Pancreas (tissue), 10 donors: Measurements from ENCODE around the gene HOXA13. TPM values are rescaled to one million over a fixed set of nuclear protein-coding genes. Genes with fewer than 3 reads are reported as not detected.
A peak's percentile ranks its signal among the peaks of the same experiment; 100 is the strongest.

Source experiments
- ATAC-seq, 4 donors: fragments of 200-7000 bp; cut with Tn5 transposase; one replicate each; pipeline versions ENCODE4 v1.8.0 to v1.9.1; 2020; ENCODE audit warnings: mild to moderate bottlenecking in 4 of 4, moderate library complexity in 4 of 4
- DNase-seq, 6 donors: peaks; one replicate each; pipeline ENCODE4 v3.0.0-alpha.2; 2020
- FAIRE-seq: peaks from 2 replicates; lab custom pipeline; 2012; peaks lifted over from hg19 to GRCh38; lab: Jason Lieb, UNC
- H3K27ac ChIP-seq, 4 donors: fragments of 200-600 bp; sonication (generic); 1 replicate in 3 of 4; 2 replicates in 1 of 4; pipeline versions ENCODE4 v1.5.0 to v1.8.0; 2020
- H3K27me3 ChIP-seq, 4 donors: fragments of 200-600 bp; one replicate each; pipeline ENCODE4 v1.8.0; 2021
- H3K36me3 ChIP-seq, 3 donors: fragments of 200-600 bp; sonication (generic) in 1 of 3; one replicate each; pipeline versions ENCODE4 v1.5.0 to v1.8.0; 2020 to 2021
- H3K4me1 ChIP-seq, 3 donors: fragments of 200-600 bp; one replicate each; pipeline ENCODE4 v1.8.0; 2021
- H3K4me3 ChIP-seq, 4 donors: fragments of 200-600 bp; sonication (generic) in 2 of 4; one replicate each; pipeline versions ENCODE4 v1.5.0 to v1.8.0; 2020 to 2021
- H3K9me3 ChIP-seq, 4 donors: fragments of 200-600 bp; one replicate each; pipeline ENCODE4 v1.8.0; 2021
- WGBS, 2 donors: extraction: QIAGEN DNeasy Blood & Tissue Kit; methylation state at CpG; one replicate each; pipeline ENCODE4 v1.1.7; 2013; 5-methylcytosine and 5-hydroxymethylcytosine counted together
- intact Hi-C, 3 donors: fragments of 100-400 bp; cut with DNase I; formaldehyde crosslinking; loops; one replicate each; pipeline versions ENCODE4 v1.11.1 to v1.14.2; 2022
- polyA plus RNA-seq, 2 donors: library from polyadenylated mRNA; stranded (reverse); fragments of 200-250 nt; gene quantifications; one replicate each; pipeline ENCODE4 v1.2.3, GENCODE V29; 2013
- total RNA-seq, 6 donors: library from RNA; stranded (reverse); fragmentation: NEBNext Ultra II Directional in 4 of 6; extraction: Animal tissue kit (Norgen Biotek cat#: 25700) in 4 of 6; gene quantifications; one replicate each; pipeline versions ENCODE4 v1.2.1 to v1.2.4, GENCODE V29; 2021 to 2023
- TF ChIP-seq, protein P1 (sequence below), 4 donors: fragments of 200-600 bp; sonication (generic) in 3 of 4; IDR thresholded peaks; one replicate each; pipeline versions ENCODE4 v1.5.0 to v1.8.0; 2021; ENCODE audit warnings: antibody characterized with exemption in 4 of 4
- donor health status: healthy with polysubstance abuse.
- donor health status: DM: no; HTN: no; CAD: no; lungs with moderate emphysema.
- donor health status: DM: no; HTN: no; CAD: no.
- donor health status: control.
- donor health status: control.
- donor health status: Bipolar disorder and iron deficiency.
- donor health status: DM: yes; HTN: yes; CAD: no.
- donor health status: DM: no; HTN: no; CAD: no.
- donor health status: DM: no; HTN: no; CAD: no.
- donor health status: DM: yes; HTN: yes; CAD: no.

Gene HOXA13
- total and polyA plus RNA-seq, 8 donors = 0.03 TPM; not detected in 7

DNA sequence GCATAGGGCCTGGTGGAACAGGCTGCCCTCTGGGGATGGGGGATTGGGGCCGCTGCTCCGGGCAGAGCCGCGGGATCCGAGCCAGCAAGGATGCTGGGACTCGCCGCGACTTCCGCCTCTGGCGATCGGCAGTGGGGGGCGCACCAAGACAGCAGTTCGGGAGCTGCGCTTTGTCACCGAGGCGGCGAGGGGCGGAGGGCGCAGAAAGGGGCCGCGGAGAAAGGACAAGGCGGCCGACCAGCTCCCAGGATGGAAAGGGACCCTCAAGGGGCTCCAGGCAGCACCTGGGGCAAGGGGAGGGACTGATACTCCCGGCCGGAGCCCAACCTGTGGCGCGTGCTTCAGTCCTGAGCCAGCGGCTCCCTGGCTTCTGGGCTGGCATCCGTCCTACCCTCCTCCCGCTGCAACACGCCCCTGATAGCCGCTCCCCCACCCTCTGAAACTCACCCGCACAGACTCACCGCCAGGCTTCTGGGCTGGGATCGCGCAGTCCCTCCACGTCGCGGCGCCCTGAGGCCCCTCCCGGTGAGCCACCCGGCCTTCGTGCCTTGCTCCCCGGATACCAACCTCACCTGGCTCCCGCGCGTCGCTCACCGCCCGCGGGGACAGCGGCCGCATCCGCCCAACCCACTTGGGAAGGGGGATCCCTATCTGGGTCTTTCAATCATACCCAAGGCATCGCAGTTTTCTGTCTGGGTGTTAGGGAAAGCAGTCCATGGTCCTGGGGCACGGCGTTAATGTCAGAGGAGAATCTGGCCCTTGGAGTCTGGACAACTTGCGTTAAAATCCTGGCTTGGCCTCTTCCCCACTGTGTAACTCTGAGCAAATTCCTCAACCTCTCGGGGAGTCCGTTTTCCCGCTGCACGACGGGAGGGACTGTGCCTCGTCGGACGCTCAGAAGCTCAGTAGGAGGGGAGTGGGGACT, 35.8 kb upstream of the HOXA13 start:
- FAIRE-seq (no peak), ATAC-seq (peak; percentile 55 to 87 (median 84)), DNase-seq (peak; percentile 22 to 80 (median 49))
- Histone ChIP-seq H3K9me3 (no peaks in the 10 kb centered on the region), H3K36me3 (no peaks in the 10 kb centered on the region), H3K4me3 (peak overlapping the region in 3 of 4 donors; percentile 5 to 44 (median 28)), H3K27ac (no peak overlapping the region), H3K4me1 (no peaks in the 10 kb centered on the region), H3K27me3 (peaks cover 0 to 14% (median 3%) of the 10 kb centered on the region in 4 donors)
- TF ChIP-seq, protein P1, sequence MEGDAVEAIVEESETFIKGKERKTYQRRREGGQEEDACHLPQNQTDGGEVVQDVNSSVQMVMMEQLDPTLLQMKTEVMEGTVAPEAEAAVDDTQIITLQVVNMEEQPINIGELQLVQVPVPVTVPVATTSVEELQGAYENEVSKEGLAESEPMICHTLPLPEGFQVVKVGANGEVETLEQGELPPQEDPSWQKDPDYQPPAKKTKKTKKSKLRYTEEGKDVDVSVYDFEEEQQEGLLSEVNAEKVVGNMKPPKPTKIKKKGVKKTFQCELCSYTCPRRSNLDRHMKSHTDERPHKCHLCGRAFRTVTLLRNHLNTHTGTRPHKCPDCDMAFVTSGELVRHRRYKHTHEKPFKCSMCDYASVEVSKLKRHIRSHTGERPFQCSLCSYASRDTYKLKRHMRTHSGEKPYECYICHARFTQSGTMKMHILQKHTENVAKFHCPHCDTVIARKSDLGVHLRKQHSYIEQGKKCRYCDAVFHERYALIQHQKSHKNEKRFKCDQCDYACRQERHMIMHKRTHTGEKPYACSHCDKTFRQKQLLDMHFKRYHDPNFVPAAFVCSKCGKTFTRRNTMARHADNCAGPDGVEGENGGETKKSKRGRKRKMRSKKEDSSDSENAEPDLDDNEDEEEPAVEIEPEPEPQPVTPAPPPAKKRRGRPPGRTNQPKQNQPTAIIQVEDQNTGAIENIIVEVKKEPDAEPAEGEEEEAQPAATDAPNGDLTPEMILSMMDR (IDR thresholded peaks at IDR 0.05) = peak in 1 of 4 donors; percentile 5
- 6 to 7% methylated on average over 60 to 66 of the region's 66 CpGs for WGBS, 2 donors
- intact Hi-C loops = no loop called here

DNA sequence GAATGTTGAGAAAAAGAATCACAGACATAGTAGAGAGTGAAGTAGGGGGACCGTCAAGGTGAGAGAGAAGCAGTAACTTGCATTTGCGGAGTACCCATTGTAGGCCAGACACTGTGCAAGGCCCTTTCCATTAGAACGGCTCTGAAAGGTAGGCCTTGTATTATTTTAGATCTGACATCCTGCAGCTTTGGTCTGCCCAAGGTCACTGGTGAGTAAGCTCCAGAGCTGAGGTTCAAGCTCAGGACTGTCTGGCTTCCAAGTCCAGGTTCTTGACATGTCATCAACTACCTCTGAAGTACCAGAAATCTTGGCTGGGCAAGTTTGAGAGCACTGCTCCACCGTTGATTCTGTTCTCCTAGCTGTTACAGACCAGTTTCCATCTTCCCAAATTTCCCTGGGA, 29.6 kb upstream of the HOXA13 start:
- no peaks in the 10 kb centered on the region for H3K4me1 ChIP-seq
- H3K36me3 ChIP-seq = no peaks in the 10 kb centered on the region
- peaks cover 0 to 21% (median 3%) of the 10 kb centered on the region in 4 donors for H3K27me3 ChIP-seq
- no peak for DNase-seq
- ATAC-seq = no peak
- no peak for FAIRE-seq
- H3K4me3 ChIP-seq = no peak overlapping the region
- TF ChIP-seq, protein P1 (IDR thresholded peaks at IDR 0.05) = no peak
- no peaks in the 10 kb centered on the region for H3K9me3 ChIP-seq
- WGBS, 2 donors = 68 to 78% methylated on average over 4 of the region's 4 CpGs
- H3K27ac ChIP-seq = no peak overlapping the region
- intact Hi-C loops = loop anchor here in 1 of 3 donors (10.0 kb wide), 1 partner anchor 345 kb away; no protein-coding TSS in a partner anchor

DNA sequence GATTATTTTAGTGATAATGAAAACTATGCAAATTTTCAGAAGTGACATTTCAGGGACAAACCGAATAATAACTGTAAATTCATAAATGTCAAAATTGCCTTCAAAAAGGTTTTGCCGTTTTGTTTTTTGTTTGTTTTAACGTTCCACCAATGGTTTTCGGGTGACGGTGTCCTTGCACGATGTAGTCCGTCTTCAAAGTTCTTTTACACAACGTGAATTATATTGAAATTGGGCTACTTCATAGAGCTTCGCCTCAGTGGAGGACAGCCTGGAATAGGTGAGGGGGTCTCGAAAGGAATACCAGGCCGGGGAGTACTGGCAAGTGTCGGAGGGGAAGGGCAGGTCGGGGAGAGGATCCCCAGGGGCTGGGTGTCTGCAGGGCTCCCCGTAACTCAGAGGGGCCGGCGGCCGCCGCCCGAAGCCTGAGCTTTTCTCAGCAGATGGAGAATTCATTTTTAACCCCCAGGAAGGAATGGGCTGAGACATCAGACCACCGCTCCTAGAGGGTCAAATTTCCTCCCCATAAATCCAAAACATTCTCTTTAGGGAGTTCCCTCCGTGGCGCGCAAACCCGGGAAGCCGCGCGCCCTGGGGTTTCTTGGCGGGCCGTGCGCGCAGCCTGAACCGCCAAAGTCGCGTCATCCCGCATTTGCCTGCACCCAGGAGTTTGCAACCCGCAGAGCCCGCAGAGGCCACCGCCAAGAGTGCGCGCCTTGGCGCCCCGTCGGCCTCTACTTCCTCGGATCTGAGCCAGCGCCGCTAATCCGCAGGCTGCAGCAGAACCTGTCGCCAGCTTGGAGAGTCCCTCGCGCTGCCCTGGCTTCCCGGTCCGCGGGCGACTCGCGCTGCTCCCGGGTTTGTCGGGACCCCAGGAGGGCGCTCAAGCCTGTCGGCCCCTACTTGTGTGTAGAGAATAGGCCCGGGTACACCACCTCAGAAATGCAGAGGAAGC, 25.4 kb upstream of the HOXA13 start:
- intact Hi-C loops = loop anchor here in 1 of 3 donors (10.0 kb wide), 1 partner anchor 350 kb away; no protein-coding TSS in a partner anchor
- H3K27me3 ChIP-seq = peaks cover 3 to 48% (median 17%) of the 10 kb centered on the region in 4 donors
- peak in 2 of 4 donors; percentile 40 to 68 for ATAC-seq
- H3K9me3 ChIP-seq = no peaks in the 10 kb centered on the region
- H3K4me3 ChIP-seq = no peak overlapping the region
- 10 to 11% methylated on average over 61 of the region's 61 CpGs for WGBS, 2 donors
- H3K36me3 ChIP-seq = no peaks in the 10 kb centered on the region
- H3K4me1 ChIP-seq = no peaks in the 10 kb centered on the region
- TF ChIP-seq, protein P1 (IDR thresholded peaks at IDR 0.05) = no peak
- no peak for DNase-seq
- FAIRE-seq = no peak
- no peak overlapping the region for H3K27ac ChIP-seq

DNA sequence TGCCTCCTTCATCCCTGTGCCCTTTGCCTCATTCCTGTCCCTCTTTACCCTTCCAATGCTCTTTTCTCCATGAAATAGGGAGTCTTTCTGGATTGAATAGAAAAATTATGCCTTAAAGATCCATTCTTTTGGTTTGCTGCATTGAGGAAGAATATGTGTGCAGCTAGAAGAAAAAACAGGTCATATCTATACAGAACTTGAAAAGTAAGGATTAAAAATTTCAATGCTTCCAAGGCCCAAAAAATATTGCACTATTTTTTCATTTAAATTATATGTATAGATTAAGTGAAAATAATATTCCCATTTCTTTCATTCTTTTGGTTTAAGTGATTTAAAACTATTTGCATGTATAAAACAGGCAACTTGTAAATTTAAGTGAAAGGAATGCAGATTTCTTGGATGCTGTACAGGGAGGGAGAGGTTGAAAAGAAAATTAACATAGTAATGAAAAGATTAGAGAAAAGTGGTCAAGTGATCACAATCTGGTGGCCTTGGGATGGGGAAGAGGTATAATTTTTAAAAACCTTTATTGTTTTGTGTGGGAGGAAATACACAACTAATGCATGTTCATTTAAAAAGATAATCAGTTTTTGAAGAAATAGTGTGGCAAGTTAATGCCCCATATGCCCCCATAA, 24.2 kb upstream of the HOXA13 start:
- peaks cover 3 to 49% (median 17%) of the 10 kb centered on the region in 4 donors for H3K27me3 ChIP-seq
- FAIRE-seq (no peak), DNase-seq (no peak), ATAC-seq (no peak)
- H3K4me3 ChIP-seq = no peak overlapping the region
- no peaks in the 10 kb centered on the region for H3K36me3 ChIP-seq
- TF ChIP-seq, protein P1 (IDR thresholded peaks at IDR 0.05) = no peak
- H3K9me3 ChIP-seq = no peaks in the 10 kb centered on the region
- H3K4me1 ChIP-seq = no peaks in the 10 kb centered on the region
- intact Hi-C loops = loop anchor here in 1 of 3 donors (10.0 kb wide), 1 partner anchor 351 kb away; no protein-coding TSS in a partner anchor
- H3K27ac ChIP-seq = no peak overlapping the region
